Effector CD4-positive, alpha-beta T cell (primary cell): ENCODE data around the gene PXMP4.

Source experiments
- DNase-seq: peaks from one replicate; pipeline ENCODE4 v3.0.0-alpha.2; 2020

PXMP4 gene

DNA sequence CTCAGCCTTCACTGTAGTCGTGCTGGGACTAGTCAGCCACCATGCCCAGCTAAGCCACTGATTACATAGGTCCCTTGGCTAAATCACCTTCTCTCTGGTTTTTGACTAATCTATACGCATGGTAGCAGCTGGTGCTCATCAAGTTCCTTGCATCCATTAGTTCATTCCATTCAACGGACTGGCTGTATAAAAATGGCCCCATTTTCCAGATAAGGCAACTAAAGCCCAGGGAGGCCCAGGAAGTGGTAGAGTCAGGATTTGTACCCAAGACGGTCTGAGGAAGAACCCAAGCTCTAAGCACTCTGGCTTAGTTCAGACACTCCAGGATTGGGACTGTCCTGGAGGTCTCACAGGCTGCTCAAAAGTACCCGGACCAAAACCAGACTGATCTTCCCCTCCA lies 38.8 kb downstream of the PXMP4 start:
- no peak for DNase-seq

GRCh38 chr20:33680686-33681085 lies 39.4 kb downstream of the PXMP4 start:
- DNase-seq, result no peak

- DNase-seq, result no peak
These were observed 40.2 kb downstream of the PXMP4 start for GRCh38 chr20:33679758-33680485.

DNA sequence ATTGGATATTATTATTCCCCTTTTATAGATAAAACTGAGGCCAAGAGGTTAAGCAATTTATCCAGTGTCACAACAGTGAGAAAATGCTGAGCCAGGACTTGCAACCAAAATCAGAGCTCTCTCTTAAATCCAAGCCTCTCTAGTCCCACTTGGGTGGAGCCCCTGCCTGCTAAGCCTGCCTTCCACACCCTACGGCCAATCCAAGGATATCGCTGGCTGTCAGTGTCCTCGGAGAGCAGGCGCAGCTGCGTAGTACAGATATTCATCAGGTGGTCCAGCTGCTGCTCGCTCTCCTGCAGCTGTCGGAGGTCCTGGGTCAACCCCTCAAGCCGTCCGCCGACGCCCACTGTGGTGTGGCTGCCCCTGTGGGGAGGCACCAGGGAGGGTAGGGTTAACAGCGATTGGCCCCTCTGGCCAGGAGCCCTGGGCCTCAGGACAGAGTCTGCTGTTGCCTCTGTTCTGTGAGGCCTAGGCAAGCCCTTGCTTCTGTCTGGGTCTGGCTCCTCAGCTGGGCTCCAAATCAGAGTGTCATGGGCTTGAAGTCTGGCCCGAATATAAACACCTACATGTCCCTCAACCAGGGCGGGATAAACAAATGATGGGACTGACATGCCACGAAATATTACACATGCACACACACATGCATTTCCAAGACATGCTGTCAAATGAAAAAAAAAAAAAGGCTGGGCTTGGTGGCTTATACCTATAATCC lies 42.0 kb downstream of the PXMP4 start:
- DNase-seq, result no peak

DNA sequence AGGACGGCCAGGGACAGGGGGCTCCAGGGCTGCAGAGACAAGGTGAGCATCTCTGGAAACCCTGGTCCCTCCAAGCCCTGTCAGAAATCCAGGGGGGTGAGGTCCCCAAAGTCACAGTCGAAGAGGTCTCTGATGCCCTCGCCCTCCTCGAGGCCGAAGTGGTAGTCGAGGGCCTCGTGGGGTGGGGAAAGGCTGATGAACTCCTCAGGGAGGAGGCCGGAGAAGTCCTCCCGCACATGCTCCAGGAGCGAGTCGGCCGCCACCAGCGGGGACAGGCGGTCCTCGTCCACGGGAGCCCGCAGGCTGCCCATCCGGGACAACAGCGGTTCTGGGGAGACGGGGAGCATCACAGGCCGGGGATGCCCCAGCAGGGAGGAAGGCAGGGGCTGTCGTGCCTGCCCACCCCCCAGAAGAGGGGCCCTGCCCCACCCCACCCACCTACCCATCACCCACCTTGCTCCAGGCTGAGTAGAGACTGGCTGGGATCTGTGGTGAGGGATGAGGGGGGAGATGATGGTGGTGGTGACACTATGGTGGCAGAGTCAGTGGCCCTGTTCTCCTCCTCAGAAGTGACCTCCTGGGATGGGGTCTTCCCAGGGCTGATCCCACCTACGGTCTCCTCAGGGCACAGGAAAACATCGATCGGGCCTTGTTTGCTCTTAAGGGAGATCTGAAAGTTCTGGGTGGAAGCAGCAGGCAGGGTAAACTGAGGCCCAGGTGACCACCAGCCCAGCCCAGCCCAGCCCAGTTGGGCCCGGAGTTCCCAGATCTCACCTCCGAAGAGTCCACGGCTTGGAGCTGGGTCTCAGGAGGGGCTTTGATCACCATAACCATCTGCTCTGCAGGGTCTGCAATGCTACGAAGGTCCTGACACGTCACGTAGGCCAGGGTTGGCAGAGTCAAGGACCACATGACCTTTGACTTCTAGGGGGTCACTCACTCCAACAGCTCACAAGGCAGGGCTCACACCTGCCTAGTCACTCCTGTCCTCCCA lies 43.2 kb downstream of the PXMP4 start:
- DNase-seq, result no peak

DNA sequence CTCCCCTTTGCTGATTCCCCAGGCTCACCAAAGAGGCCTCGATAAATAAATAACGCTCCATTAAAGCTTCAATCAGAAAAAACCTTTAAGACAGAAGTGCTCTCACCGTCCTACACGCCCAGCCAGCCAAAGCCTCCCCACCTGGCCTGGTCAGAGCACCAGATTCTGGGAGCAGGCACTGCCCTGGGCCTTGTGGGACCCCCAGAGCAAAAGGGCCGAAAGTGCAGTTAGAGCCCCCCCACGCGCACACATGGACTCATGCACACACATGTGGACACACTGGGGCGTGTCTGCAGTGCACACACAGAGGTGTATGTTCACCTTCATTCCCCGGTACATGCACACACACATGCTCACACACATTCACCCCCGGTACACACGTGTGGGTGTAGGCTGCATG lies 44.0 kb downstream of the PXMP4 start:
- DNase-seq, result no peak

DNA sequence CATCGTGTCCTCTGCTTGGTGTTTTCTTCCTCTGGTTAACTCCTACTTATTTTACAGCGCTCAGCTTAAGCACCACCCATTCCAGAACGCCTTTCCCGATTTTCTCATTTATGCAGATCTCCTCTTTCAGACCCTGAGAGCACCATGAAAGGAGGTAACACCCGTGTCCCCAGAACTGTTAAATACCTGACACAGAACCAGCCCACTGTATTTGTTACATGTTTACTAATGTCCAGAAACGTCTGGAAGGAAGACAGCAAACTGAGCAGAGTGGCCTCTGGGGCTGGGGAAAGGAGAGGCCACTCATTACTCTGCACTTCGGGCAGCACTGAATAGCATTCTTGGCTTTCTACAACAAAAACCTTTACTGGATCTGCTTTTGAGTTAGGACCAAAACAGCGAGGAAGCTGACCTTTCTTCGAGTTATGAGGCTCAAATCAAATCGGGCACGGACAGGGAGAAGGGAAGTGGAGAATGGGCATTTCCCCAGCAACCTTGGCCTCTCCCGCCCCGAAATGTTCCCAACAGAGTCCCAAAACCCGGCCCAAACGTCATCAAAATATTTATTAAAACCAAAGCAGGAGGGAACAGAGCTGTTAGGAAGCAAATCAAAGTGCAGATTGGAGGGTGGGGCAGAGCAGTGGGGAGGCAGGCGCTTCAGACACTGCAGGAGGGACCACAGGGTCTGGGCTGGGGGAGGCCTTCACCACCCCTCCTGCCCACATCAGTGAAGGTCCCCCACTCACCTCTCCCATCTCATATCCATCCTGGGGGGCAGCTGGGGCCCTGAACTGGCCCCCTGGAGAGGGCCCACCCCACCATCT lies 44.8 kb downstream of the PXMP4 start:
- DNase-seq, result no peak

DNA sequence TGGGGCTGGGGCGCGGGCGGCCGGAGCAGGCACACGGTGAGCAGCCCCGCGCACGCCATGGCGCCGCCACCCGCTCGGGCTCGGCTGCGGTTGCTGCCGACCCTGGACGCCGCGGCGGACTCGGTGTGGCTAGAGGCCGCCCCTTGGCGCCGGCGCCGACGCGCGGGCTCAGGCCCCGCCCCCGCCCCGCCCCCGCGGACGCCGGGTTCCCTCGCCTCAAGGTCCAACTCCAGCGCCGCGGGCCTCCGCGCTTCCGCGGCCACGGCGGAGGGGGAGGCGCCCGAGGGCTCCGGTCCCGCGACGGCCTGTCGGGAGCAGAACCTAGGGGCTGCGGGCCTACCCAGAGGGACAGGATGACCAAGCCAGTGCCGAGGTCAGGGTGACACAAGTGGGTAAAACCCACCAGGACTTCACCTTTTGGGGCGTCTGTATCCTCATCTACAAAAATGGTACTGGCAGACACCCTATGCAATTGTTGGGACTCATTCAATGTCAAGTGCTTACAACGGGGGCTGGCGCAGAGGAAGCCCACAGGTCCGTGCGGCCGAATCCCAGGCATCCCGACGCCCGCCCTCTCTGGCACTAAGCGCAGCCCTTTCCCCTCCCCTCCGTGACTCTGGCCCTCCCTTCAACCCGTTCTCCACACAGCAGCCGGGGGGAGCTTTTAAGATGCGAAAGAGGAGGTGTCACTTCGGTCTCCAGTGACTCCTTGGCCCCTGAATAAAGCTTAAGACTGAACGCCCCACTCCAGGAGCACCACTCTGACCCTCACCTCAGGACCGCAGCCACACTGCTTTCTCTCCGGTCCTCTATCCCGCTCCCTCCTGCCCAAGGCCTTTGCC lies 45.6 kb downstream of the PXMP4 start, which contains the start of gene NECAB3:
Gene NECAB3, minus strand, starts transcription at position 135 of the 842 bp plus-strand sequence. Its CDS starts 76 bp downstream, at position 59.
- peak; percentile 44 for DNase-seq

GRCh38 chr20:33673410-33674293 lies 46.5 kb downstream of the PXMP4 start:
- DNase-seq, result no peak

DNA sequence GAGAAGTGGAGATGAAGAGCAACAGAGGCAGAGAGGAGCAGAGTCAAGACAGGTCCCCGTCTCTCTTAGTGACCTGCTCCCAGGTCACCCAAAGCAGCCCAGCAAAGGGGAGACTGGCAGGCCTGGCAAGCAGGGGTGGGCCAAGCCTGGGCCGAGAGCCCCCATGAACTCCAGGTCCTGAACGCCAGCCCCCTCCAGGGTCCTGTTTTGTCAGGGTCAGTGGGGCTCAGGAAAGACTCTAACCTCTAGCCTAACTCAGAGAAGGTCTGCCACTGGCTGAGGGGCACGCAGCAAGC lies 47.0 kb downstream of the PXMP4 start:
- DNase-seq, result no peak

DNA sequence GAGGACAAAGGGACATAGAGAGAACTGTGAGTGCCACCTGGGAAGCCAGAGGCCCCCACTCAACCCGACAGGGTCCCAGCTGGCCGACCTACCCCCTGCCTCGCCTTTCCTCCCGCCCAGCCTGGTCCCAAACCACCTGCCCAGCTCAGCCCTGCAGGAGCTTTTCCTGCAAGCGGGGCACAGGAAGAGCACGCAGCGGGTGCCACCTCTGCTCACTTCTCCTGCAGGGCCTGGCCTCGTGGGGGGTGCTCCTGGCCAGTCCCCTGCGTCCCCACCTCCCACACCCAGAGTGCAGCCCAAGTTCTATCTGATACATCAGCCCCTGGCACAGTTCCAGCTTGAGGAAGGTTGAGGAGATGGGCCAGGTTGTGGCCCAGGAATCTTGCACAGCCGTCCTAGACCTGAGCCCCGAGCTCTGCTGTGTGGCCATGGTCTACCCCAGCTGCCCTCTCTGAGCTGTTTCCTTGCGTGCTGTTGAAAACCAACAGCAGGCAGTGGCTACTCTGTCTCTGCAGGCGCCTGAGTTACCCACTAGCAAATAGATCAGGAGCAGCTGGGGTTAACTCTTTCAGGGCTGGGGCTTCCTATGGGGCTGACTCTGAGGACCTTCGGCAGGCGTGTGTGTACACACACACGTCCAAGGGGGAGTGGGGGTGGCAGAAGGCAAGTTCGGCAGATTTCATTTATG lies 47.5 kb downstream of the PXMP4 start:
- DNase-seq, result no peak

DNA sequence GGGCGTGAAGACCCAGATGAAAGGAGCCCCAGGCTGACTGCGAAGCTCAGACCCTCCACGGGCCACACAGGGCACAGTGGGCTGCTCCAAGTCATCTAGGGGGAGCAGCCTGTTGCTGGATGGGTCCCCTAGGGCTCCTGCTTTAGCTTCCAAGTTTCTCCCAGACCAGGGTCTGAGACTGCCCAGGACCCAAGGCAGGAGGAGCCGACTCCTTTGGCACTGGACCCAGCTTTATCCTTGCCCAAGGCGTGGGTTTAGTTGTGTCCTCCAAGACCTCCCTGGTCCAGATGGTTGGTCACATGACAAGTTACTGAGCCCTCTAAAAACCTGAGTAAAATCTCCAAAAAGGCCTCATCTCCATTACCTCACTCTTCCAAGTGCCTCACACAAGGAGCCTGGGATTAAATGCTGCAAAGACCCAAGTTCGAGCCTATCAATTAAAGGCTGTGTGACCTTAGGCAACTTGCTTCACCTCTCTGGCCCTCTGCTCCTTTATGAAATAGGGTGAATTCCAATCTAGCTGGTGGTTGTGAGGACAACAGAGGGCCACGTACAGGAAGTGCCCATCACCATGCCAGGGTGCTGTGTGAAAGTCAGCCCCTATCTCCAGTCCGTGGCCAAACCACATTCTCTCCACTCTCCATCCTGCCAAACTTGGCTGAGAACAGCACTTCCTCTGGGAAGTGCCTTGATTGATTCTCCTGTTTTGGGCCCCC lies 48.4 kb downstream of the PXMP4 start:
- no peak for DNase-seq

DNA sequence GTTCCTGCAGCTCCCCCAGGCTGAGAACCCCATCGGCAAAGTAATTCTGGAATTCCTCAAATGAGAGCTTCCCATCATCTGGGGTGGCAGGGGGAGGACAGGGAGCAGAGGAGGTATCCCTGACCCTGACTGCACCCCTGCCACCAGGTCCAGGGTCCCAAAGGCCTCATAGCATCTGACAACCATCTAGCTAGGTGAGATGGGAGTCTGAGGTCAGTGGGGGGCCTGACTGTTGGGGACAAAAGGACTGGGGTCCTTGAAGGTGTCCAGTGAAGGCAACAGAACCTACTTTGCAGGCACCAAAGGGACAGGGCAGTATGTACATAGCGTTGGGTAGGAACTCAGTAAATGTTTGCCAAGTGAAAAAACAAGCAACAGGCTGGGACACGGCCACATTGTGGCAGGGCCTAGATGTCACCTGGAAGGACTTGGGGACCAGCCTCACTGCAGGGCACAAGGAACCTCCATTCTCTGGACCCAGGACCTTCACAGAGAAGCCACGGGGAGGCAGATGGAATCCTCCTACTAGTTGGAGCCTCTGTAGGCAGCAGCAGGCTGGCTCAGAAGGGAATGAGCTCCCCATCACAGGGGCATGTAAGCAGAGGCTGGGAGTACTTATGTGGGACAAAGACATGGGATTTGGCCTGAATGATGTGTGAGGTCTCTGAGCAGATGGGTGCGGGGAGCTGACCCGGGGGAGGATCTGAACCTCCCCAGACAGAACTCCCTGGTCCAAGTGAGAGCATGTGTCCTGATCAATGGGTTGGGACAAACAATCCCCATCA lies 49.2 kb downstream of the PXMP4 start:
- DNase-seq, result no peak

- DNase-seq, result no peak
These were observed 50.1 kb downstream of the PXMP4 start for GRCh38 chr20:33669873-33670640.

DNA sequence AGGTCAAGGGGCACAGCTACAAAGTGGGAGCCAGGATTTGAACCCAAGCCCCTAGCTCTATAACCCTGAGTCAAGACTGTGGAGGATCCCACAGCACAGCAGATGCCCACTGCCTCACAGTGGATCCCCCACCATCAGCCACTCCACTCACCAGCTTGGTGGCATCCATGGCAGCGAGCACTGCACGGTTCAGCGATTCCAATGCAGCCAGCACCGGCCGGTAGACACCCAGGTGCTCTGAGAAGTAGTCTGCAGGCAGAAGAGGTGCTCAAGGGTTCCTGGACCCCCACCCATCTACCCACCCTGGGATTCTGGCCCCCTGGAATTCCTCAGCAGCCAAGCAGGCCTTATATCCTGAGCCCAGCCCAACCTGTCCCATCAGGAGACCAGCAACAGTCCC lies 50.9 kb downstream of the PXMP4 start:
- DNase-seq, result no peak

DNA sequence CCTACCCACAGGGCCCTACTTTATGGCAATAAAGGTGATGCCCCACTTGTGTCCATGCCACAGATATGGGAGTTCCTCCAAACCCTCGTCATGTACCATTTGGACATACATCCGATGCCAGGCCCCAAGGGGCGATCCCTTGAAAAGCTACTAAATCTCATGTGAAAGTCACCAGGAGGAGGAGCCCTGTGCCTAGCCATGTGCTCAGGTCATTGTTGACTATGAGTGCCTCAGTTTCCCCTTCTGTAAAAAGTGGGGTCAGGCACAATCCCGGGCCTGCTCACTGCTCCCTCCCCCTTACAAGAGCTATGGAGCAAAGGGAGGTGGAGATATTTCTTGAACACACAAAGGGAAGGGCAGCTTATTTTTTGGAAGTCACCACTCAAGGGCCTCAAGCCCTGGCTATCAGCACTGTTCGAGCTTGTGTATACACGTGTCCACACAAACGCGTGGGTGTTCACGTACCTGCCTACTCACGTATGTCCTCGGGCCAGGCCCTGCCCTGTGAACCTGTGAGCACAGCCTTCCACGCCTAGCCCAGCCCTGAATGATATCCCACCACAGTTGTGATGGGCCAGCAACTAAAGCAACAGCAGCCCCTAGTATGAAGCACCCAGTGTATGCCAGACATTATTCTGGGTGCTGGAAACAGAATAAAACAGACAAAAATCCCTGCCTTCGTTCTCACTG lies 51.5 kb downstream of the PXMP4 start:
- DNase-seq, result no peak
